ENCODE data around the gene KDELR1. TPM values are rescaled to one million over a fixed set of nuclear protein-coding genes. Genes with fewer than 3 reads are reported as not detected.

Gene KDELR1
- total RNA-seq, 2 donors from 2014 or later, result 233 to 249 TPM

GRCh38 chr19:48396824-48397176 lies 5.4 kb upstream of the KDELR1 start:
- H3K27ac ChIP-seq, result no peak overlapping the region
- H3K9me3 ChIP-seq, result no peaks in the 10 kb centered on the region
- no peak for DNase-seq
- peaks cover 47% of the 10 kb centered on the region for H3K27me3 ChIP-seq
- intact Hi-C loops (cut with DNase I), result loop anchor here (10.0 kb wide), 2 partner anchors 82 to 188 kb away; no protein-coding TSS in a partner anchor
- H3K4me1 ChIP-seq, result no peaks in the 10 kb centered on the region
- TF ChIP-seq CTCF (IDR thresholded peaks at IDR 0.05), result no peak
- H3K4me3 ChIP-seq, result no peak overlapping the region
- no peaks in the 10 kb centered on the region for H3K36me3 ChIP-seq
- no peak overlapping the region for H3K9ac ChIP-seq (ENCODE audit: low read depth in 2 of 2, low read length in 2 of 2)

GRCh38 chr19:48396016-48396823 lies 4.9 kb upstream of the KDELR1 start:
- H3K27me3 ChIP-seq, result peaks cover 47% of the 10 kb centered on the region
- TF ChIP-seq CTCF (IDR thresholded peaks at IDR 0.05), result no peak
- H3K4me3 ChIP-seq, result no peak overlapping the region
- no peaks in the 10 kb centered on the region for H3K9me3 ChIP-seq
- no peak overlapping the region for H3K9ac ChIP-seq (ENCODE audit: low read depth in 2 of 2, low read length in 2 of 2)
- H3K4me1 ChIP-seq, result no peaks in the 10 kb centered on the region
- intact Hi-C loops (cut with DNase I), result loop anchor here (10.0 kb wide), 2 partner anchors 81 to 189 kb away; no protein-coding TSS in a partner anchor
- no peak for DNase-seq
- H3K36me3 ChIP-seq, result no peaks in the 10 kb centered on the region
- H3K27ac ChIP-seq, result no peak overlapping the region

GRCh38 chr19:48395499-48395898 lies 4.1 kb upstream of the KDELR1 start:
- Histone ChIP-seq H3K27ac (no peak overlapping the region), H3K4me1 (no peaks in the 10 kb centered on the region), H3K27me3 (peaks cover 47% of the 10 kb centered on the region), H3K9me3 (no peaks in the 10 kb centered on the region), H3K36me3 (no peaks in the 10 kb centered on the region), H3K9ac (ENCODE audit: low read depth in 2 of 2, low read length in 2 of 2) (no peak overlapping the region), H3K4me3 (no peak overlapping the region)
- TF ChIP-seq CTCF (IDR thresholded peaks at IDR 0.05), result no peak
- no peak for DNase-seq
- intact Hi-C loops (cut with DNase I), result loop anchor here (10.0 kb wide), 2 partner anchors 81 to 189 kb away; no protein-coding TSS in a partner anchor

- DNase-seq, result no peak
- no peak overlapping the region for H3K27ac ChIP-seq
- H3K36me3 ChIP-seq, result no peaks in the 10 kb centered on the region
- H3K4me3 ChIP-seq, result no peak overlapping the region
- intact Hi-C loops (cut with DNase I), result loop anchor here (10.0 kb wide), 2 partner anchors 80 to 190 kb away; no protein-coding TSS in a partner anchor
- no peak for TF ChIP-seq CTCF (IDR thresholded peaks at IDR 0.05)
- H3K4me1 ChIP-seq, result no peaks in the 10 kb centered on the region
- peaks cover 47% of the 10 kb centered on the region for H3K27me3 ChIP-seq
- H3K9me3 ChIP-seq, result no peaks in the 10 kb centered on the region
- no peak overlapping the region for H3K9ac ChIP-seq (ENCODE audit: low read depth in 2 of 2, low read length in 2 of 2)
These were observed 3.8 kb upstream of the KDELR1 start for GRCh38 chr19:48395170-48395455.

GRCh38 chr19:48394331-48395169 lies 3.2 kb upstream of the KDELR1 start:
- peaks cover 47% of the 10 kb centered on the region for H3K27me3 ChIP-seq
- H3K36me3 ChIP-seq, result no peaks in the 10 kb centered on the region
- H3K4me1 ChIP-seq, result no peaks in the 10 kb centered on the region
- DNase-seq, result no peak
- no peaks in the 10 kb centered on the region for H3K9me3 ChIP-seq
- no peak for TF ChIP-seq CTCF (IDR thresholded peaks at IDR 0.05)
- H3K9ac ChIP-seq (ENCODE audit: low read depth in 2 of 2, low read length in 2 of 2), result no peak overlapping the region
- intact Hi-C loops (cut with DNase I), result loop anchor here (5.0 to 10.0 kb wide), 3 partner anchors 42 to 190 kb away; no protein-coding TSS in a partner anchor
- H3K27ac ChIP-seq, result no peak overlapping the region
- no peak overlapping the region for H3K4me3 ChIP-seq

Measured in colonic mucosa (tissue), 4 donors.